HepG2 (cell line): ENCODE results near the gene NLGN3. TPM values are rescaled to one million over a fixed set of nuclear protein-coding genes. Genes with fewer than 3 reads are reported as not detected.

ENCODE experiments used
- ATAC-seq: fragments of 200-7000 bp; cut with Tn5 transposase; 3 replicates; pipeline ENCODE4 v1.9.1; 2020; ENCODE audit warnings: mild to moderate bottlenecking, moderate library complexity
- BruUV-seq: library from RNA; stranded (reverse); fragments of 400-500 nt; replicated peaks from 2 replicates; lab custom pipeline; 2021; lab: Mats Ljungman, UMichigan
- CTCF ChIA-PET: fragments of 300-600 bp; formaldehyde crosslinking; extraction: SDS; loops from one replicate; lab custom pipeline; 2021; ENCODE audit warnings: low total read pairs, inconsistent platforms, low intra/inter-chr PET ratio; lab: Yijun Ruan, JAX
- POLR2A ChIA-PET: fragments of 350-600 bp; sonication (Branson Sonifier 250); formaldehyde crosslinking; loops from one replicate; lab custom pipeline; 2020; ENCODE audit warnings: antibody characterized with exemption, inconsistent platforms; lab: Yijun Ruan, JAX
- DNase-seq: peaks from one replicate; pipeline ENCODE4 v3.0.0-alpha.2; 2015; ENCODE audit warnings: low spot score
- FAIRE-seq: peaks from 3 replicates; lab custom pipeline; 2011; peaks lifted over from hg19 to GRCh38; lab: Jason Lieb, UNC
- H2AFZ ChIP-seq: one replicate; pipeline ENCODE4 v1.6.1; 2011; ENCODE audit warnings: low read length, inconsistent platforms
- H3K27ac ChIP-seq: fragments of 300-600 bp; 3 replicates; pipeline ENCODE4 v1.8.0; 2011; ENCODE audit warnings: mixed run types, mild to moderate bottlenecking, mixed read lengths, low read length, inconsistent platforms; ENCODE audit not compliant: insufficient read depth; ENCODE audit errors: extremely low read length
- H3K27me3 ChIP-seq, 2 experiments: fragments of 200-600 bp in 1 of 2; 2 replicates in 1 of 2; 3 replicates in 1 of 2; pipeline versions ENCODE4 v1.6.0 to v1.8.0; 2011; ENCODE audit warnings: low read length in 2 of 2, mild to moderate bottlenecking in 2 of 2, moderate library complexity in 2 of 2, inconsistent platforms in 1 of 2; ENCODE audit not compliant: insufficient read depth in 2 of 2, control insufficient read depth in 1 of 2
- H3K36me3 ChIP-seq, 2 experiments: fragments of 200-600 bp in 1 of 2; replicated peaks in 1 of 2; 2 replicates in 1 of 2; 3 replicates in 1 of 2; pipeline versions ENCODE4 v1.5.1 to v1.8.0; 2011; ENCODE audit warnings: low read length in 2 of 2, inconsistent platforms in 1 of 2; ENCODE audit not compliant: insufficient read depth in 2 of 2, control insufficient read depth in 1 of 2
- H3K4me1 ChIP-seq: 2 replicates; pipeline ENCODE4 v1.5.1; 2012; ENCODE audit warnings: low read length, inconsistent platforms; ENCODE audit not compliant: insufficient read depth
- H3K4me2 ChIP-seq: 2 replicates; pipeline ENCODE4 v1.6.0; 2011; ENCODE audit warnings: low read depth, low read length, inconsistent platforms
- H3K4me3 ChIP-seq, 3 experiments: fragments of 200-600 bp in 1 of 3; sonication (generic), shearing (Covaris generic) in 1 of 3; replicated peaks in 1 of 3; 2 replicates each; pipeline ENCODE4 v1.5.1; 2011 to 2016; ENCODE audit warnings: low read length in 3 of 3, inconsistent platforms in 2 of 3, low read depth in 2 of 3, mild to moderate bottlenecking in 2 of 3, control low read depth in 1 of 3, mixed read lengths in 1 of 3; ENCODE audit not compliant: insufficient read depth in 1 of 3
- H3K79me2 ChIP-seq: one replicate; pipeline ENCODE4 v1.6.1; 2011; ENCODE audit warnings: low read length, inconsistent platforms; ENCODE audit not compliant: insufficient read depth
- H3K9ac ChIP-seq: 2 replicates; pipeline ENCODE4 v1.6.0; 2011; ENCODE audit warnings: mild to moderate bottlenecking, low read depth, low read length, inconsistent platforms; ENCODE audit not compliant: insufficient read depth
- H3K9me3 ChIP-seq: 2 replicates; pipeline ENCODE4 v1.5.1; 2012; ENCODE audit warnings: mild to moderate bottlenecking, low read length
- H4K20me1 ChIP-seq: 2 replicates; pipeline ENCODE4 v1.6.0; 2011; ENCODE audit warnings: inconsistent platforms, mild to moderate bottlenecking, low read length, moderate library complexity; ENCODE audit not compliant: insufficient read depth
- ARID4A ChIP-seq: sonication (generic); formaldehyde crosslinking; IDR thresholded peaks from 2 replicates; pipeline ENCODE4 v1.5.0; 2020; ENCODE audit warnings: mild to moderate bottlenecking, missing genetic modification reagents, borderline replicate concordance
- DR1 ChIP-seq: sonication (generic); formaldehyde crosslinking; IDR thresholded peaks from 2 replicates; pipeline ENCODE4 v1.8.0; 2021; ENCODE audit warnings: mild to moderate bottlenecking, missing genetic modification reagents, inconsistent platforms
- E2F2 ChIP-seq: sonication (generic); formaldehyde crosslinking; IDR thresholded peaks from 2 replicates; pipeline ENCODE4 v1.4.0; 2020; ENCODE audit warnings: missing genetic modification reagents, borderline replicate concordance
- FOXC1 ChIP-seq: sonication (generic); formaldehyde crosslinking; IDR thresholded peaks from 2 replicates; pipeline ENCODE4 v1.8.0; 2022; ENCODE audit warnings: mild to moderate bottlenecking, missing genetic modification reagents, borderline replicate concordance
- GATAD2A ChIP-seq: IDR thresholded peaks from 2 replicates; pipeline ENCODE4 v1.6.1; 2016
- KDM5B ChIP-seq: sonication (generic); formaldehyde crosslinking; IDR thresholded peaks from 2 replicates; pipeline ENCODE4 v1.4.0; 2020; ENCODE audit warnings: missing genetic modification reagents, mild to moderate bottlenecking, borderline replicate concordance
- MAFG ChIP-seq: sonication (generic); formaldehyde crosslinking; IDR thresholded peaks from 2 replicates; pipeline ENCODE4 v1.5.1; 2020; ENCODE audit warnings: mild to moderate bottlenecking, missing genetic modification reagents
- REPIN1 ChIP-seq: sonication (generic); formaldehyde crosslinking; IDR thresholded peaks from 2 replicates; pipeline ENCODE4 v1.8.0; 2022; ENCODE audit warnings: missing genetic modification reagents, low read depth, mild to moderate bottlenecking, borderline replicate concordance
- RFX5 ChIP-seq: IDR thresholded peaks from 2 replicates; pipeline ENCODE4 v1.6.1; 2011; ENCODE audit warnings: low read depth, low read length, improper control_type of control experiment
- XBP1 ChIP-seq: sonication (generic); formaldehyde crosslinking; IDR thresholded peaks from 2 replicates; pipeline ENCODE4 v1.5.0; 2020; ENCODE audit warnings: missing genetic modification reagents
- XRCC5 ChIP-seq: fragments of 200-400 bp; formaldehyde crosslinking; optimal IDR thresholded peaks from 2 replicates; pipeline ENCODE3; 2017; ENCODE audit warnings: mild to moderate bottlenecking, low read length
- ZNF205 ChIP-seq: IDR thresholded peaks from 2 replicates; pipeline ENCODE4 v1.6.1; 2018; ENCODE audit warnings: missing biosample characterization, missing genetic modification reagents
- ZNF564 ChIP-seq: sonication (generic); formaldehyde crosslinking; IDR thresholded peaks from 2 replicates; pipeline ENCODE4 v1.8.1; 2023; ENCODE audit warnings: mild to moderate bottlenecking, missing genetic modification reagents
- ZNF574 ChIP-seq: sonication (generic); formaldehyde crosslinking; IDR thresholded peaks from 2 replicates; pipeline ENCODE4 v1.4.0; 2020; ENCODE audit warnings: missing genetic modification reagents
- ZSCAN25 ChIP-seq: sonication (generic); formaldehyde crosslinking; IDR thresholded peaks from 2 replicates; pipeline ENCODE4 v1.8.0; 2022; ENCODE audit warnings: mild to moderate bottlenecking, missing genetic modification reagents
- ZZZ3 ChIP-seq: sonication (generic); formaldehyde crosslinking; IDR thresholded peaks from 2 replicates; pipeline ENCODE4 v1.4.0; 2020; ENCODE audit warnings: missing genetic modification reagents, mild to moderate bottlenecking, borderline replicate concordance
- WGBS: methylation state at CpG from one replicate; pipeline ENCODE4 v1.1.6; 2017; ENCODE audit warnings: low lambda C conversion rate; 5-methylcytosine and 5-hydroxymethylcytosine counted together
- in situ Hi-C: cut with HindIII; loops from 2 replicates; pipeline ENCODE4 v1.10.0; 2017; ENCODE audit warnings: low pct_unique_long_range_greater_than_20kb; ENCODE audit not compliant: extremely low pct_ligation_motif_present
- intact Hi-C: fragments of 100-400 bp; cut with micrococcal nuclease; formaldehyde crosslinking; loops from one replicate; pipeline ENCODE4 v1.10.0; 2022; ENCODE audit not compliant: unreplicated experiment
- polyA plus RNA-seq, 8 experiments: library from polyadenylated mRNA; depleted of rRNA in 3 of 8; stranded (reverse) in 7 of 8; unstranded in 1 of 8; fragments of >200 nt; fragmentation: Illumina TruSeq in 4 of 8; extraction: Trizol in 4 of 8; gene quantifications; 2 replicates each; pipeline versions ENCODE4 v1.2.1 to v1.2.3, GENCODE V29; 2011 to 2016; ENCODE audit warnings: low read depth in 4 of 8, missing spikeins in 1 of 8, mixed read lengths in 1 of 8; ENCODE audit not compliant: insufficient read depth in 1 of 8
- total RNA-seq, 5 experiments: library from RNA; depleted of rRNA; stranded (reverse); fragments of >200 nt; fragmentation: Illumina TruSeq; extraction: Trizol; gene quantifications; 2 replicates each; pipeline ENCODE4 v1.2.3, GENCODE V29; 2016; ENCODE audit warnings: low read depth in 1 of 5

NLGN3 gene
- total and polyA plus RNA-seq, 2 of the 13 experiments (the other 11 are each of a cell fraction or from before 2014, with no cell fraction given): 0.04 to 0.16 TPM

GRCh38 chrX:71151366-71151765 is 6.7 kb downstream of the NLGN3 start (continued):
- no peak for TF ChIP-seq ARID4A (CRISPR knock-in tag)

- Histone ChIP-seq H3K27me3 (no peaks in the 10 kb centered on the region; a peak in 2 of 5 replicates), H3K4me2 (no peak overlapping the region), H3K4me1 (0 out of 2 replicates have a peak, but pooled peaks cover 6% of the 10 kb centered on the region), H3K4me3 (no peak overlapping the region), H3K9me3 (no peaks in the 10 kb centered on the region), H4K20me1 (no peaks in the 10 kb centered on the region), H3K79me2 (no peaks in the 10 kb centered on the region), H3K36me3 (no peaks in the 10 kb centered on the region), H3K27ac (no peak overlapping the region), H2AFZ (no peak overlapping the region), H3K9ac (no peak overlapping the region)
- TF ChIP-seq XRCC5: no peak
- no peak for TF ChIP-seq ZNF564 (CRISPR knock-in tag)
- TF ChIP-seq ZNF574: no peak
- no peak for TF ChIP-seq ZZZ3 (CRISPR knock-in tag)
- TF ChIP-seq GATAD2A: no peak
- TF ChIP-seq XBP1 (CRISPR knock-in tag): no peak
- TF ChIP-seq FOXC1 (CRISPR knock-in tag): no peak
- TF ChIP-seq E2F2 (CRISPR knock-in tag): no peak
- no peak for TF ChIP-seq RFX5
- TF ChIP-seq ZSCAN25: no peak
- TF ChIP-seq DR1: no peak
- no peak for TF ChIP-seq KDM5B (CRISPR knock-in tag)
- TF ChIP-seq MAFG: no peak
- no peak for TF ChIP-seq ZNF205
- TF ChIP-seq REPIN1: no peak
- DNase-seq: no peak
- WGBS: no CpG with 5 or more reads among the region's 7 CpGs
- no peak for FAIRE-seq
- ATAC-seq: no peak
- intact Hi-C loops (loop anchor here (5.0 kb wide), 1 partner anchor 478 kb away; no protein-coding TSS in a partner anchor), in situ Hi-C loops (no loop called here)
- BruUV-seq: no TSS peak
- ChIA-PET CTCF (no interaction called here), POLR2A (no interaction called here)
Measured at GRCh38 chrX:71154196-71154595, 9.6 kb downstream of the NLGN3 start.
